HEK293 (cell line): ENCODE results near the gene EMB.
"Not testable (repeated sequence)": the region's sequence is repeated elsewhere in the genome, so short reads cannot be mapped to it uniquely, and the experiment has no call there.

Source experiments
- CTCF ChIP-seq: fragments of 450-650 bp; formaldehyde crosslinking; IDR thresholded peaks from 2 replicates; pipeline ENCODE4 v1.5.1; 2016; ENCODE audit warnings: missing biosample characterization, missing genetic modification characterization
- INSM2 ChIP-seq: fragments of 450-650 bp; formaldehyde crosslinking; IDR thresholded peaks from 2 replicates; pipeline ENCODE4 v1.5.1; 2016; ENCODE audit warnings: missing biosample characterization, missing genetic modification characterization
- OSR2 ChIP-seq: fragments of 450-650 bp; formaldehyde crosslinking; IDR thresholded peaks from 2 replicates; pipeline ENCODE4 v1.5.1; 2016; ENCODE audit warnings: missing biosample characterization, missing genetic modification characterization
- REST ChIP-seq: fragments of 450-650 bp; formaldehyde crosslinking; IDR thresholded peaks from 2 replicates; pipeline ENCODE4 v1.5.1; 2016; ENCODE audit warnings: missing biosample characterization, missing genetic modification characterization
- ZBTB17 ChIP-seq: fragments of 450-650 bp; formaldehyde crosslinking; IDR thresholded peaks from 2 replicates; pipeline ENCODE4 v1.5.1; 2016; ENCODE audit warnings: missing biosample characterization, missing genetic modification characterization
- ZNF10 ChIP-seq: fragments of 450-650 bp; formaldehyde crosslinking; IDR thresholded peaks from 2 replicates; pipeline ENCODE4 v1.5.1; 2017; ENCODE audit warnings: missing biosample characterization, missing genetic modification characterization
- ZNF175 ChIP-seq: fragments of 450-650 bp; formaldehyde crosslinking; IDR thresholded peaks from 2 replicates; pipeline ENCODE4 v1.5.1; 2016; ENCODE audit warnings: missing biosample characterization, missing genetic modification characterization
- ZNF274 ChIP-seq, 2 experiments: fragments of 200-500 bp in 1 of 2; fragments of 450-650 bp in 1 of 2; sonication (Bioruptor generic) in 1 of 2; formaldehyde crosslinking in 1 of 2; IDR thresholded peaks; 2 replicates each; pipeline versions ENCODE4 v1.5.1 to v1.6.1; 2014 to 2016; ENCODE audit warnings: borderline replicate concordance in 1 of 2, inconsistent platforms in 1 of 2, low read length in 1 of 2, missing biosample characterization in 1 of 2, missing genetic modification characterization in 1 of 2
- ZNF555 ChIP-seq: fragments of 450-650 bp; formaldehyde crosslinking; conservative IDR thresholded peaks from 2 replicates; pipeline ENCODE4 v1.5.1; 2017; ENCODE audit warnings: missing biosample characterization, mild to moderate bottlenecking, missing genetic modification characterization, inconsistent platforms
- ZNF580 ChIP-seq: fragments of 450-650 bp; formaldehyde crosslinking; IDR thresholded peaks from 2 replicates; pipeline ENCODE4 v1.5.1; 2016; ENCODE audit warnings: missing biosample characterization, missing genetic modification characterization

GRCh38 chr5:50462579-50462978, 21.5 kb upstream of the EMB start:
- TF ChIP-seq OSR2 (tag by site-specific recombination); CTCF (tag by site-specific recombination); ZNF10 (tag by site-specific recombination); ZNF175 (tag by site-specific recombination); ZNF274 (IDR thresholded peaks at IDR 0.05; ENCODE audit: low read length); ZNF274 (tag by site-specific recombination; IDR thresholded peaks at IDR 0.05; ENCODE audit: borderline replicate concordance); REST; ZNF555 (tag by site-specific recombination); ZNF580; ZBTB17; INSM2 (tag by site-specific recombination): not testable (repeated sequence)
